ENCODE data around the gene RNF157. TPM values are rescaled to one million over a fixed set of nuclear protein-coding genes. Genes with fewer than 3 reads are reported as not detected.
"Not testable (repeated sequence)": the region's sequence is repeated elsewhere in the genome, so short reads cannot be mapped to it uniquely, and the experiment has no call there.

RNF157 gene
- total RNA-seq, 1 donor from 2014 or later = 54.0 TPM

DNA sequence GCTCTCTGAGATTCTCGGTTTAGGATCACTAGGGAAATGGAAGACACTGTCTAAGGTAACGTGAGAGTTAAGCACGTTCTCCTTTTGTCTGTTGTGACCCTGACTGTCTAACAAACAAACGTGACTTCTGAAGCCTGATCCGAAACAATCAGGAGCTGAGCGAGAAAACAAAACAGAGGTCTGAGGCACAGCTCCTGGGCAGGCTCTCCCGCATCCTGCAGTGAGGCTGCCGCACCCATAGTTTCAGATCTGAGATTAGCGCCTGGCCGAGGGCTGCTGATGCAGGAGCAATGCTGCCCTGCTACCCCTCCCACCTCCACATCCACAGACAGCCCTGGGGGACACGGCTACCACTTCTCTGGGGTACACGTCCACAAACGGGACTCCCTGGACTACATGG is 46.7 kb downstream of the RNF157 start:
- peaks cover 3% of the 10 kb centered on the region for H3K36me3 Mint-ChIP-seq (ENCODE audit: low read depth)
- TF ChIP-seq CTCF (conservative IDR thresholded peaks at IDR 0.05) = no peak
- no peak for DNase-seq (ENCODE audit: low read depth, low spot score)
- peaks cover 29% of the 10 kb centered on the region for H3K4me1 Mint-ChIP-seq
- no peak overlapping the region for H3K4me3 Mint-ChIP-seq
- H3K9me3 Mint-ChIP-seq = no peaks in the 10 kb centered on the region
- no peaks in the 10 kb centered on the region for H3K27me3 Mint-ChIP-seq (ENCODE audit: low read depth)
- no peak overlapping the region for H3K27ac Mint-ChIP-seq (ENCODE audit: unreplicated experiment)

DNA sequence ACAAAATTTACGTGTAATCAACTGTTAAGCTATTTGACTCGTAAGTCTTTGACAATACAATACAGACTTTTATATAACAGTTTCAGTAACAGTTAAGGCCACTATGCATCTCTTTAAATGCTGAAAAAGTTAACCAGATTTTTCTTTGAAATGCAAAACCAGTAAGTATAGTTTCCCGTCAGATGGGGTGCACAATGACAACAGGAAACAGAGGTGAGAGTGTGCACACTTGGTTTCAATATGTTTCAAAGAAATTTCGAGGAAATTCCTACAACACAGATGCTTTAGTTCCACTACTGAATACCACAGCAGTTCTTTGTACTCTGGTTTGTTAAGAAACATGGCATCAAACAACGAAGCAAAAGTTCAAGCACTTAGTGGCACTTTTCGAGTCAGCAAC is 48.4 kb downstream of the RNF157 start:
- Mint-ChIP-seq H3K36me3 (ENCODE audit: low read depth) (no peaks in the 10 kb centered on the region), H3K4me1 (peaks cover 29% of the 10 kb centered on the region), H3K4me3 (no peak overlapping the region), H3K9me3 (no peaks in the 10 kb centered on the region), H3K27ac (ENCODE audit: unreplicated experiment) (no peak overlapping the region), H3K27me3 (ENCODE audit: low read depth) (no peaks in the 10 kb centered on the region)
- no peak for TF ChIP-seq CTCF (conservative IDR thresholded peaks at IDR 0.05)
- no peak for DNase-seq (ENCODE audit: low read depth, low spot score)

DNA sequence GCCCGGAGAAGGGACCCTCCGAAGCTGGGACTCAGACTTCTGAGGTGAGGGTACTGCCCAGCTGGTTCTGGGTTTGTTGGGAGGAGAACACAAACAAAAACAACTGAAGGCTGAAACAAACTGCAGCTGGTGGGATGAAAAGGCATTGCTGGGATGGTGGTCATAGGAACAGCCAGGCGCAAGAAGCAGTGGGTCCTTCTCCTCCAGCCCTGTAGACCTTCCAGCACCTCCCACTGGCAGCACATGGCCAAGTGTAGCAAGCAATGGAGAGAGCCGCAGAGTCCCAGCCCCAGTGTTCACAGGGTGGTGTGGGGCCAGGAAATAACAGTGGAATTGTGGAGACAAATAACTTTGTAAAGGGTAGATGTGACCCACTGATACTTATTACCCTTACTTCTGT is 50.6 kb downstream of the RNF157 start:
- no peaks in the 10 kb centered on the region for H3K9me3 Mint-ChIP-seq
- no peak for TF ChIP-seq CTCF (conservative IDR thresholded peaks at IDR 0.05)
- H3K4me3 Mint-ChIP-seq = no peak overlapping the region
- peaks cover 3% of the 10 kb centered on the region for H3K36me3 Mint-ChIP-seq (ENCODE audit: low read depth)
- no peak overlapping the region for H3K27ac Mint-ChIP-seq (ENCODE audit: unreplicated experiment)
- H3K27me3 Mint-ChIP-seq (ENCODE audit: low read depth) = no peaks in the 10 kb centered on the region
- DNase-seq (ENCODE audit: low read depth, low spot score) = no peak
- peaks cover 33% of the 10 kb centered on the region for H3K4me1 Mint-ChIP-seq

DNA sequence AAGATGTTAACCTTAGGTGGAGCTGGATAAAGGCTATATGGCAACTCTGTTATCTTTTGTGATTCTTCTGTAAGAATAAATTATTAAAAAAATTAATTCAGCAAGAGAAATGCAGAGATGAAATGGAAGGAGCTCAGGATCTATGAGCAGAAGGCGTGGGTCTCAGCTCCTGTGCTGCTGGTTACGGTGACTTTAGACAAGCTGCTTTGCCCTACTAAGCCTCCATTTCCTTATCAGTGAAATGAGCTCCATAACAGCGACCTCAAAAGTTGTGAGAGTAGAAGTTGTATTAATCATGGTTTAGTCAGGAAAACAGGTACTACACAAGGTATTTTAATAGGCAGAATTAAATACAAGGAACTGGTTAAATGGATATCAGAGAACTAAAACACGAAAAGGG is 51.0 kb downstream of the RNF157 start:
- Mint-ChIP-seq H3K4me3 (no peak overlapping the region), H3K4me1 (peaks cover 37% of the 10 kb centered on the region), H3K36me3 (ENCODE audit: low read depth) (peaks cover 3% of the 10 kb centered on the region)

GRCh38 chr17:76188213-76189016 is 51.9 kb downstream of the RNF157 start:
- no peak for TF ChIP-seq CTCF (conservative IDR thresholded peaks at IDR 0.05)
- no peak overlapping the region for H3K27ac Mint-ChIP-seq (ENCODE audit: unreplicated experiment)
- no peaks in the 10 kb centered on the region for H3K9me3 Mint-ChIP-seq

More for the DNA sequence above, 51.0 kb downstream of the RNF157 start:
- no peak overlapping the region for H3K27ac Mint-ChIP-seq (ENCODE audit: unreplicated experiment)
- no peaks in the 10 kb centered on the region for H3K9me3 Mint-ChIP-seq
- TF ChIP-seq CTCF (conservative IDR thresholded peaks at IDR 0.05) = no peak
- H3K27me3 Mint-ChIP-seq (ENCODE audit: low read depth) = no peaks in the 10 kb centered on the region
- no peak for DNase-seq (ENCODE audit: low read depth, low spot score)

GRCh38 chr17:76186774-76187173 is 53.5 kb downstream of the RNF157 start:
- peaks cover 18% of the 10 kb centered on the region for H3K4me1 Mint-ChIP-seq
- DNase-seq (ENCODE audit: low read depth, low spot score); H3K27ac Mint-ChIP-seq (ENCODE audit: unreplicated experiment); H3K4me3 Mint-ChIP-seq; H3K36me3 Mint-ChIP-seq (ENCODE audit: low read depth); H3K27me3 Mint-ChIP-seq (ENCODE audit: low read depth); H3K9me3 Mint-ChIP-seq: not testable (repeated sequence)

More at GRCh38 chr17:76188213-76189016, 51.9 kb downstream of the RNF157 start:
- Mint-ChIP-seq H3K27me3 (ENCODE audit: low read depth) (no peaks in the 10 kb centered on the region), H3K4me3 (no peak overlapping the region), H3K36me3 (ENCODE audit: low read depth) (peaks cover 3% of the 10 kb centered on the region), H3K4me1 (peaks cover 28% of the 10 kb centered on the region)
- DNase-seq (ENCODE audit: low read depth, low spot score) = no peak
